A549 (cell line): Measurements from ENCODE around the gene ZBTB20. TPM values are rescaled to one million over a fixed set of nuclear protein-coding genes. Genes with fewer than 3 reads are reported as not detected.

Source experiments
- ATAC-seq, 2 experiments: fragments of 200-7000 bp in 1 of 2; fragments of >200 bp in 1 of 2; cut with Nextera tagmentation in 1 of 2; cut with Tn5 transposase in 1 of 2; 3 replicates each; pipeline versions ENCODE4 v1.8.0 to v1.9.1; 2018 to 2020; ENCODE audit warnings: mild to moderate bottlenecking in 1 of 2, moderate library complexity in 1 of 2
- CTCF ChIA-PET: fragments of 300-600 bp; sonication (Branson Sonifier 250); formaldehyde crosslinking; extraction: SDS; loops from one replicate; lab custom pipeline; 2021; ENCODE audit warnings: antibody characterized with exemption, inconsistent platforms; lab: Yijun Ruan, JAX
- POLR2A ChIA-PET: fragments of 350-600 bp; formaldehyde crosslinking; extraction: SDS; loops from one replicate; lab custom pipeline; 2021; ENCODE audit warnings: antibody characterized with exemption, inconsistent platforms; lab: Yijun Ruan, JAX
- DNase-seq, 2 experiments: peaks; one replicate each; pipeline versions ENCODE4 v3.0.0 to v3.0.0-alpha.2; 2011 to 2016; ENCODE audit warnings: low read depth in 1 of 2, low spot score in 1 of 2
- FAIRE-seq: peaks from 2 replicates; lab custom pipeline; 2011; peaks lifted over from hg19 to GRCh38; lab: Jason Lieb, UNC
- H3K27ac ChIP-seq, 2 experiments: fragments of >200 bp; sonication (Bioruptor Twin); formaldehyde crosslinking; 3 replicates each; pipeline ENCODE4 v1.5.1; 2016 to 2017
- H3K4me1 ChIP-seq: fragments of >200 bp; sonication (Bioruptor Twin); formaldehyde crosslinking; 3 replicates; pipeline ENCODE4 v1.6.1; 2016
- H3K4me2 ChIP-seq: fragments of >200 bp; sonication (Bioruptor Twin); formaldehyde crosslinking; 3 replicates; pipeline ENCODE4 v1.6.1; 2016
- H3K4me3 ChIP-seq: fragments of >200 bp; sonication (Bioruptor Twin); formaldehyde crosslinking; 3 replicates; pipeline ENCODE4 v1.5.1; 2016
- H3K9me3 ChIP-seq: fragments of >200 bp; sonication (Bioruptor Twin); formaldehyde crosslinking; 3 replicates; pipeline ENCODE4 v1.6.1; 2016
- CBX2 ChIP-seq: fragments of 200-600 bp; sonication (generic); IDR thresholded peaks from 2 replicates; pipeline ENCODE4 v1.6.1; 2016; ENCODE audit warnings: low read depth, mild to moderate bottlenecking, borderline replicate concordance
- CEBPB ChIP-seq, 2 experiments: fragments of >200 bp in 1 of 2; sonication (Bioruptor Twin) in 1 of 2; formaldehyde crosslinking in 1 of 2; IDR thresholded peaks; 2 replicates each; pipeline ENCODE4 v1.6.1; 2012 to 2016
- CHD4 ChIP-seq: fragments of 200-600 bp; sonication (generic); IDR thresholded peaks from 2 replicates; pipeline ENCODE4 v1.6.1; 2016; ENCODE audit warnings: antibody characterized with exemption, mild to moderate bottlenecking, borderline replicate concordance
- EHMT2 ChIP-seq: fragments of 200-600 bp; sonication (generic); IDR thresholded peaks from 2 replicates; pipeline ENCODE4 v1.6.1; 2016; ENCODE audit warnings: antibody characterized with exemption, low read depth, mild to moderate bottlenecking, moderate library complexity
- EP300 ChIP-seq, 2 experiments: fragments of >200 bp; sonication (Bioruptor Twin); formaldehyde crosslinking; IDR thresholded peaks; 2 replicates in 1 of 2; 3 replicates in 1 of 2; pipeline ENCODE4 v1.6.1; 2016 to 2017
- FOSB ChIP-seq: fragments of 250-450 bp; sonication (Bioruptor Pico); IDR thresholded peaks from 2 replicates; pipeline ENCODE4 v1.5.0; 2020; ENCODE audit warnings: mild to moderate bottlenecking, moderate library complexity
- FOSL2 ChIP-seq, 2 experiments: fragments of 450-650 bp in 1 of 2; fragments of >200 bp in 1 of 2; sonication (Bioruptor Twin) in 1 of 2; formaldehyde crosslinking; IDR thresholded peaks; 2 replicates each; pipeline versions ENCODE4 v1.5.0 to v1.6.1; 2016 to 2020; ENCODE audit warnings: mild to moderate bottlenecking in 1 of 2, moderate library complexity in 1 of 2
- FOXS1 ChIP-seq: fragments of 250-450 bp; sonication (Bioruptor Pico); IDR thresholded peaks from 2 replicates; pipeline ENCODE4 v1.5.0; 2020; ENCODE audit warnings: mild to moderate bottlenecking, moderate library complexity
- HDAC2 ChIP-seq: fragments of 200-600 bp; sonication (generic); IDR thresholded peaks from 2 replicates; pipeline ENCODE4 v1.6.1; 2016
- HOXA7 ChIP-seq: fragments of 250-450 bp; sonication (Bioruptor Pico); IDR thresholded peaks from 2 replicates; pipeline ENCODE4 v1.5.0; 2020; ENCODE audit warnings: mild to moderate bottlenecking, moderate library complexity
- HOXB13 ChIP-seq: fragments of 250-450 bp; sonication (Bioruptor Pico); IDR thresholded peaks from 2 replicates; pipeline ENCODE4 v1.5.0; 2020; ENCODE audit warnings: low read depth, mild to moderate bottlenecking, moderate library complexity
- JUN ChIP-seq, 2 experiments: fragments of >200 bp; sonication (Bioruptor Twin); formaldehyde crosslinking; IDR thresholded peaks; 2 replicates in 1 of 2; 3 replicates in 1 of 2; pipeline ENCODE4 v1.6.1; 2016 to 2017
- MAZ ChIP-seq: fragments of 150-350 bp; IDR thresholded peaks from 2 replicates; pipeline ENCODE4 v1.6.1; 2014; ENCODE audit warnings: antibody characterized with exemption, low read depth, low read length, borderline replicate concordance
- NR3C1 ChIP-seq: fragments of >200 bp; sonication (Bioruptor Twin); formaldehyde crosslinking; IDR thresholded peaks from 3 replicates; pipeline ENCODE4 v1.6.1; 2017
- POLR2A ChIP-seq: IDR thresholded peaks from 2 replicates; pipeline ENCODE4 v1.6.1; 2012; ENCODE audit warnings: mild to moderate bottlenecking, low read length
- RAD21 ChIP-seq, 2 experiments: fragments of >200 bp in 1 of 2; sonication (Bioruptor Twin) in 1 of 2; formaldehyde crosslinking in 1 of 2; IDR thresholded peaks in 1 of 2; conservative IDR thresholded peaks in 1 of 2; 2 replicates in 1 of 2; 3 replicates in 1 of 2; pipeline ENCODE4 v1.6.1; 2012 to 2018; ENCODE audit warnings: inconsistent platforms in 1 of 2
- RARB ChIP-seq: fragments of 250-450 bp; sonication (Bioruptor Pico); IDR thresholded peaks from 2 replicates; pipeline ENCODE4 v1.8.0; 2021; ENCODE audit warnings: mild to moderate bottlenecking, moderate library complexity
- RCOR1 ChIP-seq: fragments of 150-350 bp; IDR thresholded peaks from 2 replicates; pipeline ENCODE4 v1.6.1; 2014; ENCODE audit warnings: antibody characterized with exemption, low read length, low read depth
- RNF2 ChIP-seq: fragments of 200-600 bp; sonication (generic); IDR thresholded peaks from 2 replicates; pipeline ENCODE4 v1.6.1; 2016; ENCODE audit warnings: low read depth, mild to moderate bottlenecking, antibody characterized with exemption, moderate library complexity, borderline replicate concordance
- ZNF302 ChIP-seq: fragments of 250-450 bp; sonication (Bioruptor Pico); IDR thresholded peaks from 2 replicates; pipeline ENCODE4 v1.9.0; 2021; ENCODE audit warnings: inconsistent platforms, mild to moderate bottlenecking, moderate library complexity
- ZSCAN20 ChIP-seq: fragments of 250-450 bp; sonication (Bioruptor Pico); IDR thresholded peaks from 2 replicates; pipeline ENCODE4 v1.8.0; 2022; ENCODE audit warnings: mild to moderate bottlenecking, moderate library complexity
- WGBS: methylation state at CpG from one replicate; pipeline ENCODE4 v1.1.6; 2017; ENCODE audit errors: missing lambda C conversion rate; 5-methylcytosine and 5-hydroxymethylcytosine counted together
- polyA plus RNA-seq, 4 experiments: library from polyadenylated mRNA; depleted of rRNA in 3 of 4; stranded (reverse); fragments of >200 nt; fragmentation: RNase III in 1 of 4; extraction: RNeasy Plus Mini Kit Qiagen cat#74134 plus additional on column Dnase treatment in 1 of 4; gene quantifications; 2 replicates in 3 of 4; 3 replicates in 1 of 4; pipeline ENCODE4 v1.2.3, GENCODE V29; 2011 to 2017
- TF ChIP-seq, protein P1 (sequence below): fragments of 250-450 bp; sonication (Bioruptor Pico); IDR thresholded peaks from 2 replicates; pipeline ENCODE4 v1.5.0; 2021; ENCODE audit warnings: mild to moderate bottlenecking, moderate library complexity, borderline replicate concordance
- TF ChIP-seq, protein P2 (sequence below): fragments of 250-450 bp; sonication (Bioruptor Pico); IDR thresholded peaks from 2 replicates; pipeline ENCODE4 v1.5.0; 2020; ENCODE audit warnings: low read depth, mild to moderate bottlenecking, moderate library complexity
- TF ChIP-seq, protein P3 (sequence below): IDR thresholded peaks from 2 replicates; pipeline ENCODE4 v1.6.1; 2012
- TF ChIP-seq, protein P4 (sequence below): fragments of 150-350 bp; IDR thresholded peaks from 2 replicates; pipeline ENCODE4 v1.6.1; 2014; ENCODE audit warnings: low read depth, mild to moderate bottlenecking, low read length

ZBTB20 gene
- polyA plus RNA-seq, 2 of the 4 experiments (the other 2 are of a cell fraction) = 0.85 to 5.0 TPM

DNA sequence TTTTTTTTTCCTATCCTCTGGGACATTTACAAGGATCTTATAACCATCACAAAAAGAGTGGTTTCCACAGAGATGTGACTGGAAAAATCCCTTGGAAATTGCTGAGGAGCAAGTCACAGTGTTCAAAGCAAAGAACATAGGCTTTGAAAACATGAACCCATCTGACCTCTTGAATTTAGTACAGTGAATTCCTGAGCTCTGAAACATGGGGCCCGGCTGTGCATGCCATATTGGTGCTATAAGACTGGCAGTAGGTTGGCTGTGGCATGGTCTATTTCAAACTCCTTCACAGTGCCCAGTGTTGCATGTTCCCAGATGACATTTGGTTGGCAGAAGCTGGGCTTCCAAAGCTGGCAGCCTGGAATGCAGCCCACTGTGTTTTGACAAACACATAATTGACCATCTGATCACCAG, 651.1 kb downstream of the ZBTB20 start:
- POLR2A ChIA-PET = no interaction called here
- no peak overlapping the region for H3K4me3 ChIP-seq
- CTCF ChIA-PET = interaction anchor here (0.6 to 1.6 kb wide), 3 partner anchors 111 to 123 kb away, joined by 3 to 4 read pairs (median 3); no protein-coding TSS in a partner anchor
- DNase-seq (peak in 1 of 2 experiments; percentile 50), FAIRE-seq (no peak), ATAC-seq (peak in 1 of 2 experiments; percentile 59; a peak in 3 of 6 replicates)
- no peaks in the 10 kb centered on the region for H3K9me3 ChIP-seq
- 11% methylated on average over 1 of the region's 1 CpG for WGBS
- H3K4me2 ChIP-seq = peak overlapping the region; percentile 83
- TF ChIP-seq RCOR1 = no peak
- TF ChIP-seq FOSL2 (IDR thresholded peaks at IDR 0.05) = no peak
- peak; percentile 57 for TF ChIP-seq FOSL2 (CRISPR knock-in tag; IDR thresholded peaks at IDR 0.05)
- TF ChIP-seq RARB (CRISPR knock-in tag) = no peak
- TF ChIP-seq EP300 (IDR thresholded peaks at IDR 0.05) = peak in 1 of 2 experiments; percentile 19; a peak in 1 of 5 replicates
- no peak for TF ChIP-seq CHD4
- no peak for TF ChIP-seq EHMT2
- TF ChIP-seq JUN (IDR thresholded peaks at IDR 0.05) = no peak; a peak in 1 of 5 replicates
- TF ChIP-seq MAZ = no peak
- H3K27ac ChIP-seq = peak overlapping the region; percentile 53 to 86; a peak in 5 of 6 replicates
- H3K4me1 ChIP-seq = peaks cover 55% of the 10 kb centered on the region

DNA sequence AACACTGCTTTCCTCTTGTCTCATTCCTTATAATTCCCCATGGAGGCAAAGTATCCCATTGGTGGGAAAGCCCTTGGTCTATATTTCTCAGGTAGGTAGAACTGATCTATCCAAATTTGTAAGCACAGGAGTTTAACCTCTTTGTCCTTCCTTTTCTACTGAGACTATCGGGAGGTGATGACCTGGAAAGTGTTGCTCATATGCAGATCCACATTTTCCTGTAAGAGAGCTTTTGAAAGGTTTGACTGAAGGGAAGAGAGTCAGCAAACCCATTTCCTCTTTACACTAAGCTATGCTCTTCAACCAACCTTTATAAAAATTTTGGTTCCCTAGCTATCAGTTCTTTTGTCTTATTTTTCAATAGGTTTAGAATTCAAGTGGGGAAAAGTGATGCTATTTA, 652.6 kb downstream of the ZBTB20 start:
- peaks cover 44% of the 10 kb centered on the region for H3K4me1 ChIP-seq
- CTCF ChIA-PET = interaction anchor here (1.1 kb wide), 1 partner anchor 76 kb away, joined by 3 read pairs; no protein-coding TSS in a partner anchor
- no peak for FAIRE-seq

DNA sequence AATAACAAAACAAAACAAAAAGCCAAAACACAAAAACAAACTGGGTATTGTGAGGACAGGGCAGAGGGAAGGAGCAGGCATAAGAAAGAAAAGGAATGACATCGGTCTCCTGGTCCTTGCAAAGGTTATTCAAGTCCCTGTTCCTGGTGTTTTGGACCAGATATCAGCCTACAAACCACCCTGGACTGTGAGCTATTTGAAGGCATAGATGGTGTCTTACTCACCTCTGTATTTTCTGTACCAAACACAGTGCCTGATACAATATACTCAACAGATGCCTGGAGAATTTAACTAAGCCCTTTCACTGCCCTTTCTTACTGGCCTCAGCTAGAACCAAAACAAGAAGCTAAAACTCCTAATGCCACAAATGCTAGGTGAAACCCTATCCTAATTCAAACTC, 656.3 kb downstream of the ZBTB20 start:
- CTCF ChIA-PET = interaction anchor here (0.7 to 1.8 kb wide), 4 partner anchors 8 to 20 kb away, joined by 3 to 5 read pairs (median 4); no protein-coding TSS in a partner anchor
- H3K4me2 ChIP-seq = no peak overlapping the region
- ATAC-seq (peak in 1 of 2 experiments; percentile 13; a peak in 2 of 6 replicates), DNase-seq (no peak), FAIRE-seq (no peak)
- peaks cover 8% of the 10 kb centered on the region for H3K4me1 ChIP-seq
- no peak overlapping the region for H3K27ac ChIP-seq
- POLR2A ChIA-PET = no interaction called here
- TF ChIP-seq, protein P1, sequence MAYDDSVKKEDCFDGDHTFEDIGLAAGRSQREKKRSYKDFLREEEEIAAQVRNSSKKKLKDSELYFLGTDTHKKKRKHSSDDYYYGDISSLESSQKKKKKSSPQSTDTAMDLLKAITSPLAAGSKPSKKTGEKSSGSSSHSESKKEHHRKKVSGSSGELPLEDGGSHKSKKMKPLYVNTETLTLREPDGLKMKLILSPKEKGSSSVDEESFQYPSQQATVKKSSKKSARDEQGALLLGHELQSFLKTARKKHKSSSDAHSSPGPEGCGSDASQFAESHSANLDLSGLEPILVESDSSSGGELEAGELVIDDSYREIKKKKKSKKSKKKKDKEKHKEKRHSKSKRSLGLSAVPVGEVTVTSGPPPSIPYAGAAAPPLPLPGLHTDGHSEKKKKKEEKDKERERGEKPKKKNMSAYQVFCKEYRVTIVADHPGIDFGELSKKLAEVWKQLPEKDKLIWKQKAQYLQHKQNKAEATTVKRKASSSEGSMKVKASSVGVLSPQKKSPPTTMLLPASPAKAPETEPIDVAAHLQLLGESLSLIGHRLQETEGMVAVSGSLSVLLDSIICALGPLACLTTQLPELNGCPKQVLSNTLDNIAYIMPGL (CRISPR knock-in tag) = no peak
- no peak for TF ChIP-seq EP300 (IDR thresholded peaks at IDR 0.05)
- no peak for TF ChIP-seq CBX2
- no peak for TF ChIP-seq RNF2
- TF ChIP-seq, protein P2, sequence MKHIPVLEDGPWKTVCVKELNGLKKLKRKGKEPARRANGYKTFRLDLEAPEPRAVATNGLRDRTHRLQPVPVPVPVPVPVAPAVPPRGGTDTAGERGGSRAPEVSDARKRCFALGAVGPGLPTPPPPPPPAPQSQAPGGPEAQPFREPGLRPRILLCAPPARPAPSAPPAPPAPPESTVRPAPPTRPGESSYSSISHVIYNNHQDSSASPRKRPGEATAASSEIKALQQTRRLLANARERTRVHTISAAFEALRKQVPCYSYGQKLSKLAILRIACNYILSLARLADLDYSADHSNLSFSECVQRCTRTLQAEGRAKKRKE (CRISPR knock-in tag) = no peak
- no peak for TF ChIP-seq FOSB (CRISPR knock-in tag)
- TF ChIP-seq CEBPB (IDR thresholded peaks at IDR 0.05) = no peak
- TF ChIP-seq HOXB13 (CRISPR knock-in tag) = no peak
- no peak for TF ChIP-seq POLR2A
- no peak for TF ChIP-seq EHMT2
- no peak for TF ChIP-seq HDAC2
- TF ChIP-seq RAD21 (conservative IDR thresholded peaks at IDR 0.05 in 1 of 2, IDR thresholded peaks at IDR 0.05 in 1 of 2) = no peak
- no peak for TF ChIP-seq JUN (IDR thresholded peaks at IDR 0.05)
- WGBS = 81% methylated on average over 1 of the region's 1 CpG
- H3K9me3 ChIP-seq = no peaks in the 10 kb centered on the region
- no peak overlapping the region for H3K4me3 ChIP-seq

More for the DNA sequence above, 652.6 kb downstream of the ZBTB20 start:
- no peak for DNase-seq
- WGBS = 90% methylated on average over 1 of the region's 1 CpG
- no peak for TF ChIP-seq HDAC2
- TF ChIP-seq, protein P1 (CRISPR knock-in tag) = no peak
- TF ChIP-seq, protein P3, sequence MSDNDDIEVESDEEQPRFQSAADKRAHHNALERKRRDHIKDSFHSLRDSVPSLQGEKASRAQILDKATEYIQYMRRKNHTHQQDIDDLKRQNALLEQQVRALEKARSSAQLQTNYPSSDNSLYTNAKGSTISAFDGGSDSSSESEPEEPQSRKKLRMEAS = no peak
- no peak for TF ChIP-seq ZSCAN20 (CRISPR knock-in tag)
- no peak for TF ChIP-seq NR3C1
- TF ChIP-seq, protein P4, sequence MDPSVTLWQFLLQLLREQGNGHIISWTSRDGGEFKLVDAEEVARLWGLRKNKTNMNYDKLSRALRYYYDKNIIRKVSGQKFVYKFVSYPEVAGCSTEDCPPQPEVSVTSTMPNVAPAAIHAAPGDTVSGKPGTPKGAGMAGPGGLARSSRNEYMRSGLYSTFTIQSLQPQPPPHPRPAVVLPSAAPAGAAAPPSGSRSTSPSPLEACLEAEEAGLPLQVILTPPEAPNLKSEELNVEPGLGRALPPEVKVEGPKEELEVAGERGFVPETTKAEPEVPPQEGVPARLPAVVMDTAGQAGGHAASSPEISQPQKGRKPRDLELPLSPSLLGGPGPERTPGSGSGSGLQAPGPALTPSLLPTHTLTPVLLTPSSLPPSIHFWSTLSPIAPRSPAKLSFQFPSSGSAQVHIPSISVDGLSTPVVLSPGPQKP = no peak
- TF ChIP-seq HOXB13 (CRISPR knock-in tag) = no peak
- TF ChIP-seq HOXA7 (CRISPR knock-in tag) = no peak
- TF ChIP-seq ZNF302 (CRISPR knock-in tag) = no peak
- TF ChIP-seq FOXS1 (CRISPR knock-in tag) = no peak
- TF ChIP-seq, all 56 proteins: peak for 0
- Histone ChIP-seq H3K9me3 (no peaks in the 10 kb centered on the region), H3K27ac (no peak overlapping the region), H3K4me3 (no peak overlapping the region), H3K4me2 (no peak overlapping the region)
- POLR2A ChIA-PET = no interaction called here
- ATAC-seq = no peak
